Heart left ventricle (tissue), 13 donors: ENCODE results near the gene BCL2.

Source experiments
- POLR2A ChIP-seq, 2 donors: fragments of 450-650 bp; IDR thresholded peaks; one replicate each; pipeline ENCODE4 v1.6.1; 2017; ENCODE audit warnings: antibody characterized with exemption in 2 of 2, mild to moderate bottlenecking in 2 of 2, moderate library complexity in 2 of 2
- TF ChIP-seq, protein P1 (sequence below), 12 donors: fragments of 200-600 bp; sonication (generic) in 4 of 12; IDR thresholded peaks; one replicate each; pipeline versions ENCODE4 v1.5.0 to v1.8.0; 2018 to 2022; ENCODE audit warnings: antibody characterized with exemption in 12 of 12, mild to moderate bottlenecking in 5 of 12
- donor health status: ischemic (EF 13 %, LVEDD 7.1; RV severe dilation, severe dysfunction).
- donor health status: DM: no; HTN: yes; CAD: no.
- donor health status: DM: no; HTN: no; CAD: no.
- donor health status: ischemic (EF 25% LVEDD 6.9; RV normal size, moderate dysfunction).
- donor health status: ischemic (EF 25% LVEDD 5.7; RV mildly dilated, moderate dysfunction).
- donor health status: ischemic (EF 35%, LVEDD 5.7; RV mildly dilated, moderate dysfunction).
- donor health status: nonischemic (EF 11% LVEDD 7.7; RV severe dilation, severe dysfunction).
- donor health status: DM: yes; HTN: yes; CAD: no.
- donor health status: PGD.
- donor health status: ischemic (EF 29% LVEDD 5.4; RV normal size, mild dysfunction).
- donor health status: nonischemic (EF 23%, LVEDD 6.1; RV moderate dilation, normal function).

DNA sequence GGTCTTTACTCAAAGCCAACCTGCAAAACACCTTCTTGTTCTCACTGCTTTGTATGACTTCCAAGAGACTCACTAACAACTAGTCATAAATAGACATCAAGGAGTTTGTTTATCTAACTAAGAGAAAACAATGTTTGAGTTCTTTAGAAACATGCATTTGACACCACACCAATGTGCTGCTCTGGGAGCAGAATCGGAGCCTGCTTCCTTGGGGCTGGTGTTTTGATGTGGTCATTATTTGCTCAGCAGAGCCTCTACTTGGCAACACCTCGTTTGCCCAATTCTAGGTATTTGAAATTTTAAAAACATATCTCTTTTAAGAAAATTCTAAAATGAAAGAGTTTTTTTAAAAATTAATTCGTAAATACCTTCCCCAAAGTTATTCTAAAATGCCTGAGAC, 167.5 kb downstream of the BCL2 start:
- TF ChIP-seq, protein P1, sequence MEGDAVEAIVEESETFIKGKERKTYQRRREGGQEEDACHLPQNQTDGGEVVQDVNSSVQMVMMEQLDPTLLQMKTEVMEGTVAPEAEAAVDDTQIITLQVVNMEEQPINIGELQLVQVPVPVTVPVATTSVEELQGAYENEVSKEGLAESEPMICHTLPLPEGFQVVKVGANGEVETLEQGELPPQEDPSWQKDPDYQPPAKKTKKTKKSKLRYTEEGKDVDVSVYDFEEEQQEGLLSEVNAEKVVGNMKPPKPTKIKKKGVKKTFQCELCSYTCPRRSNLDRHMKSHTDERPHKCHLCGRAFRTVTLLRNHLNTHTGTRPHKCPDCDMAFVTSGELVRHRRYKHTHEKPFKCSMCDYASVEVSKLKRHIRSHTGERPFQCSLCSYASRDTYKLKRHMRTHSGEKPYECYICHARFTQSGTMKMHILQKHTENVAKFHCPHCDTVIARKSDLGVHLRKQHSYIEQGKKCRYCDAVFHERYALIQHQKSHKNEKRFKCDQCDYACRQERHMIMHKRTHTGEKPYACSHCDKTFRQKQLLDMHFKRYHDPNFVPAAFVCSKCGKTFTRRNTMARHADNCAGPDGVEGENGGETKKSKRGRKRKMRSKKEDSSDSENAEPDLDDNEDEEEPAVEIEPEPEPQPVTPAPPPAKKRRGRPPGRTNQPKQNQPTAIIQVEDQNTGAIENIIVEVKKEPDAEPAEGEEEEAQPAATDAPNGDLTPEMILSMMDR (IDR thresholded peaks at IDR 0.05), result no peak
- no peak for TF ChIP-seq POLR2A (IDR thresholded peaks at IDR 0.05)
